Uterus (tissue), 4 donors: Measurements from ENCODE around the gene ATP10D. TPM values are rescaled to one million over a fixed set of nuclear protein-coding genes. Genes with fewer than 3 reads are reported as not detected.

ENCODE experiments used
- DNase-seq, 2 donors: peaks; one replicate each; pipeline ENCODE4 v3.0.0-alpha.2; 2019 to 2020
- H3K27ac ChIP-seq, 2 donors: fragments of 200-600 bp; sonication (generic); 1 replicate in 1 of 2; 2 replicates in 1 of 2; pipeline ENCODE4 v1.5.1; 2016 to 2018
- H3K27me3 ChIP-seq, 2 donors: fragments of 200-600 bp; sonication (generic); one replicate each; pipeline ENCODE4 v1.5.1; 2018 to 2019; ENCODE audit warnings: control low read depth in 1 of 2
- H3K36me3 ChIP-seq, 2 donors: fragments of 200-600 bp; sonication (generic); one replicate each; pipeline ENCODE4 v1.5.1; 2019; ENCODE audit warnings: control low read depth in 1 of 2
- H3K4me1 ChIP-seq, 2 donors: fragments of 200-600 bp; sonication (generic); one replicate each; pipeline ENCODE4 v1.5.1; 2018 to 2019; ENCODE audit warnings: control low read depth in 1 of 2
- H3K4me3 ChIP-seq, 2 donors: fragments of 200-600 bp; sonication (generic); 1 replicate in 1 of 2; 2 replicates in 1 of 2; pipeline ENCODE4 v1.5.1; 2018 to 2019; ENCODE audit warnings: mild to moderate bottlenecking in 1 of 2
- H3K9me3 ChIP-seq, 2 donors: fragments of 200-600 bp; sonication (generic); one replicate each; pipeline ENCODE4 v1.5.1; 2019; ENCODE audit warnings: control low read depth in 1 of 2
- CTCF ChIP-seq, 4 experiments: fragments of 200-600 bp in 2 of 4; fragments of 450-650 bp in 2 of 4; sonication (generic) in 2 of 4; IDR thresholded peaks; one replicate each; pipeline ENCODE4 v1.5.1; 2016 to 2019; ENCODE audit warnings: antibody characterized with exemption in 4 of 4, mild to moderate bottlenecking in 2 of 4, moderate library complexity in 1 of 4
- POLR2A ChIP-seq, 2 donors: fragments of 450-650 bp; IDR thresholded peaks; one replicate each; pipeline ENCODE4 v1.6.1; 2016; ENCODE audit warnings: antibody characterized with exemption in 2 of 2, mild to moderate bottlenecking in 1 of 2, moderate library complexity in 1 of 2
- intact Hi-C: fragments of 100-400 bp; cut with DNase I; formaldehyde crosslinking; loops from one replicate; pipeline ENCODE4 v1.15.1; 2023; ENCODE audit warnings: low total_unique reads
- total RNA-seq, 4 donors: library from RNA; depleted of rRNA in 3 of 4; stranded (reverse); fragments of >200 nt in 3 of 4; gene quantifications; one replicate each; pipeline versions ENCODE4 v1.1.0 to v1.2.4, GENCODE V29; 2014 to 2023
- donor health status: DM: yes; HTN: yes; CAD: no.

Gene ATP10D
- total RNA-seq, 4 donors from 2014 or later = 17.4 to 52.6 (median 27.3) TPM

- H3K27ac ChIP-seq = no peak overlapping the region
- no peak for DNase-seq
- intact Hi-C loops = no loop called here
- H3K36me3 ChIP-seq = no peaks in the 10 kb centered on the region
- no peaks in the 10 kb centered on the region for H3K27me3 ChIP-seq
- no peak for TF ChIP-seq CTCF (IDR thresholded peaks at IDR 0.05)
- no peak for TF ChIP-seq POLR2A (IDR thresholded peaks at IDR 0.05)
- H3K4me1 ChIP-seq = no peaks in the 10 kb centered on the region
- no peak overlapping the region for H3K4me3 ChIP-seq
- H3K9me3 ChIP-seq = no peaks in the 10 kb centered on the region
These were observed 20.6 kb downstream of the ATP10D start for GRCh38 chr4:47505666-47506065.

GRCh38 chr4:47510506-47511143 lies 25.6 kb downstream of the ATP10D start:
- intact Hi-C loops = no loop called here
- Histone ChIP-seq H3K27ac (peak overlapping the region; percentile 45 to 66), H3K36me3 (no peaks in the 10 kb centered on the region), H3K4me3 (no peak overlapping the region), H3K4me1 (no peaks in the 10 kb centered on the region), H3K27me3 (no peaks in the 10 kb centered on the region), H3K9me3 (no peaks in the 10 kb centered on the region)
- TF ChIP-seq CTCF (IDR thresholded peaks at IDR 0.05) = peak in 2 of 4 experiments; percentile 7 to 18
- TF ChIP-seq POLR2A (IDR thresholded peaks at IDR 0.05) = no peak
- DNase-seq = no peak

GRCh38 chr4:47513461-47513860 lies 28.4 kb downstream of the ATP10D start:
- Histone ChIP-seq H3K27me3 (no peaks in the 10 kb centered on the region), H3K27ac (no peak overlapping the region), H3K4me1 (no peaks in the 10 kb centered on the region), H3K36me3 (no peaks in the 10 kb centered on the region), H3K4me3 (no peak overlapping the region), H3K9me3 (no peaks in the 10 kb centered on the region)
- intact Hi-C loops = no loop called here
- no peak for DNase-seq
- no peak for TF ChIP-seq CTCF (IDR thresholded peaks at IDR 0.05)
- TF ChIP-seq POLR2A (IDR thresholded peaks at IDR 0.05) = no peak

- Histone ChIP-seq H3K36me3 (no peaks in the 10 kb centered on the region), H3K9me3 (no peaks in the 10 kb centered on the region), H3K27ac (no peak overlapping the region), H3K4me1 (no peaks in the 10 kb centered on the region), H3K4me3 (no peak overlapping the region), H3K27me3 (no peaks in the 10 kb centered on the region)
- intact Hi-C loops = no loop called here
- TF ChIP-seq POLR2A (IDR thresholded peaks at IDR 0.05) = no peak
- TF ChIP-seq CTCF (IDR thresholded peaks at IDR 0.05) = no peak
- DNase-seq = no peak
These were observed 34.3 kb downstream of the ATP10D start for GRCh38 chr4:47519239-47519883.

GRCh38 chr4:47525154-47525819 lies 40.2 kb downstream of the ATP10D start:
- intact Hi-C loops = no loop called here
- Histone ChIP-seq H3K27ac (peak overlapping the region; percentile 63 to 73), H3K27me3 (no peaks in the 10 kb centered on the region), H3K4me1 (peaks cover 0 to 3% of the 10 kb centered on the region in 2 donors), H3K4me3 (no peak overlapping the region), H3K9me3 (no peaks in the 10 kb centered on the region), H3K36me3 (no peaks in the 10 kb centered on the region)
- DNase-seq = peak in 1 of 2 donors; percentile 51
- TF ChIP-seq CTCF (IDR thresholded peaks at IDR 0.05) (no peak), POLR2A (IDR thresholded peaks at IDR 0.05) (no peak)
